GM23248 (cell line): ENCODE data around the gene CYBA. TPM values are rescaled to one million over a fixed set of nuclear protein-coding genes. Genes with fewer than 3 reads are reported as not detected.

ENCODE experiments used
- DNase-seq: peaks from one replicate; pipeline ENCODE4 v3.0.0-alpha.2; 2015
- H2AFZ ChIP-seq: fragments of 200-600 bp; sonication (generic); 2 replicates; pipeline ENCODE4 v1.6.1; 2016; ENCODE audit warnings: antibody characterized with exemption
- H3F3A ChIP-seq: fragments of 200-600 bp; sonication (generic); 2 replicates; pipeline ENCODE4 v1.6.1; 2016; ENCODE audit warnings: mild to moderate bottlenecking, antibody characterized with exemption, mixed run types; ENCODE audit not compliant: insufficient read depth
- H3K27ac ChIP-seq: fragments of 200-600 bp; sonication (generic); 2 replicates; pipeline ENCODE4 v1.5.1; 2016; ENCODE audit warnings: mild to moderate bottlenecking
- H3K27me3 ChIP-seq: fragments of 200-600 bp; sonication (generic); replicated peaks from 2 replicates; pipeline ENCODE4 v1.6.1; 2016; ENCODE audit warnings: mild to moderate bottlenecking; ENCODE audit not compliant: insufficient read depth
- H3K36me3 ChIP-seq: fragments of 200-600 bp; sonication (generic); 2 replicates; pipeline ENCODE4 v1.6.1; 2016; ENCODE audit warnings: low read depth, mild to moderate bottlenecking
- H3K4me1 ChIP-seq: fragments of 200-600 bp; sonication (generic); 2 replicates; pipeline ENCODE4 v1.6.1; 2016; ENCODE audit warnings: mild to moderate bottlenecking; ENCODE audit not compliant: insufficient read depth
- H3K4me2 ChIP-seq: fragments of 200-600 bp; sonication (generic); one replicate; pipeline ENCODE4 v1.6.1; 2016; ENCODE audit warnings: mild to moderate bottlenecking; ENCODE audit not compliant: unreplicated experiment
- H3K4me3 ChIP-seq: fragments of 200-600 bp; sonication (generic); 2 replicates; pipeline ENCODE4 v1.5.1; 2016; ENCODE audit warnings: mild to moderate bottlenecking
- H3K79me2 ChIP-seq: fragments of 200-600 bp; sonication (generic); 2 replicates; pipeline ENCODE4 v1.6.1; 2016; ENCODE audit warnings: mild to moderate bottlenecking; ENCODE audit not compliant: insufficient read depth
- H3K9ac ChIP-seq: fragments of 200-600 bp; sonication (generic); 2 replicates; pipeline ENCODE4 v1.6.1; 2016; ENCODE audit warnings: mild to moderate bottlenecking
- H3K9me2 ChIP-seq: fragments of 200-600 bp; sonication (generic); 2 replicates; pipeline ENCODE4 v1.6.1; 2016; ENCODE audit warnings: mixed run types, mild to moderate bottlenecking, moderate library complexity; ENCODE audit not compliant: insufficient read depth
- H3K9me3 ChIP-seq: fragments of 200-600 bp; sonication (generic); one replicate; pipeline ENCODE4 v1.6.1; 2017; ENCODE audit warnings: low read depth
- H4K20me1 ChIP-seq: fragments of 200-600 bp; sonication (generic); 2 replicates; pipeline ENCODE4 v1.6.0; 2016; ENCODE audit not compliant: insufficient read depth
- EZH2 ChIP-seq: fragments of 200-600 bp; sonication (generic); IDR thresholded peaks from 2 replicates; pipeline ENCODE4 v1.6.1; 2018; ENCODE audit warnings: antibody characterized with exemption, mild to moderate bottlenecking; ENCODE audit not compliant: insufficient read depth, poor library complexity, severe bottlenecking
- EZH2phosphoT487 ChIP-seq: fragments of 200-600 bp; sonication (generic); IDR thresholded peaks from 2 replicates; pipeline ENCODE4 v1.6.1; 2018; ENCODE audit warnings: antibody characterized with exemption, moderate library complexity, mild to moderate bottlenecking, low read depth; ENCODE audit not compliant: insufficient read depth
- WGBS, 2 experiments: methylation state at CpG; one replicate each; pipeline ENCODE4 v1.1.6; 2015 to 2017; ENCODE audit warnings: low lambda C conversion rate in 2 of 2, low coverage in 1 of 2; ENCODE audit errors: missing lambda C conversion rate in 2 of 2; 5-methylcytosine and 5-hydroxymethylcytosine counted together
- in situ Hi-C: fragments of 300-500 bp; cut with MboI; formaldehyde crosslinking; loops from 2 replicates; pipeline ENCODE4 v1.15.0; 2020
- polyA plus RNA-seq: library from polyadenylated mRNA; unstranded; fragments of >200 nt; fragmentation: Nextera tagmentation; extraction: Ambion mirVana; gene quantifications from 2 replicates; pipeline ENCODE4 v1.2.1, GENCODE V29; 2016
- total RNA-seq: library from RNA; depleted of rRNA; stranded (reverse); fragments of >200 nt; shearing (Covaris generic); gene quantifications from 2 replicates; pipeline ENCODE4 v1.2.3, GENCODE V29; 2014

CYBA gene
- total and polyA plus RNA-seq, 2 experiments from 2014 or later, result 270 to 332 TPM

DNA sequence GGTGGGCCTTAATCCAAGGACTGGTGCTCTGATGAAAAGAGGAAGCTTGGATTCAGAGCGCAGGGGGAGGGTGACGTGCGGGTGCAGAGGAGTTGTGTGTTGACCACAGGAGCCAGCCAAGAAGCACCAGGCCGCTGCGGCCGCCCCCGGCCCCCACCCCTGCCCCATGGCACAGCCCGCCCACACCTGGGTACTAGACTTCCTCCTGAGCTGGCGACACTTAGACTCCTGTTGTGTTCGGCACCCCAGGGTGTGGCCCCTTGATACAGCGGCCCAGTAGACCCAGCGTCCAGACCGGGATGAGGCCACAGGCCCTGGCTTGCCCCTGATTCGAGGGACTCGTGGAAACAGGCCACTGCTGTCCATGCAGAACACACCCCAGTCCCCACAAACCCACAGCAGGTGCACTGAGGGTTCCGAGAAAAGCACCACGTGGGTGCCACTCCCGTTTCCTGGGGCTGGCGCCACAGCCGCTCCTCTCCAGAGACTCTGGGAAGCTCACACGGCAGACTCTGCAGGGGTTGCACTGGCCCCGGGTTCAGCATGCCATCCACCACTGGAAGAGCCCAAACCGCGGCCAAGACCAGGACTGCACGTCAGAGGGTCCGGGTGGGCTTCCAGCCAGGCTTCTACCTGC is 41.2 kb upstream of the CYBA start:
- 79 to 82% methylated on average over 20 to 26 of the region's 26 CpGs for WGBS, 2 experiments
- Histone ChIP-seq H3K4me3 (no peak overlapping the region), H3K4me1 (no peaks in the 10 kb centered on the region), H2AFZ (no peak overlapping the region), H3K79me2 (no peaks in the 10 kb centered on the region), H3F3A (no peaks in the 10 kb centered on the region), H3K9me3 (no peaks in the 10 kb centered on the region), H3K9ac (no peak overlapping the region), H3K27ac (no peak overlapping the region), H3K36me3 (no peaks in the 10 kb centered on the region), H3K27me3 (peaks cover 10% of the 10 kb centered on the region), H4K20me1 (no peaks in the 10 kb centered on the region), H3K4me2 (no peak overlapping the region), H3K9me2 (no peaks in the 10 kb centered on the region)
- TF ChIP-seq EZH2, result no peak
- no peak for TF ChIP-seq EZH2phosphoT487
- in situ Hi-C loops, result no loop called here
- DNase-seq, result no peak

DNA sequence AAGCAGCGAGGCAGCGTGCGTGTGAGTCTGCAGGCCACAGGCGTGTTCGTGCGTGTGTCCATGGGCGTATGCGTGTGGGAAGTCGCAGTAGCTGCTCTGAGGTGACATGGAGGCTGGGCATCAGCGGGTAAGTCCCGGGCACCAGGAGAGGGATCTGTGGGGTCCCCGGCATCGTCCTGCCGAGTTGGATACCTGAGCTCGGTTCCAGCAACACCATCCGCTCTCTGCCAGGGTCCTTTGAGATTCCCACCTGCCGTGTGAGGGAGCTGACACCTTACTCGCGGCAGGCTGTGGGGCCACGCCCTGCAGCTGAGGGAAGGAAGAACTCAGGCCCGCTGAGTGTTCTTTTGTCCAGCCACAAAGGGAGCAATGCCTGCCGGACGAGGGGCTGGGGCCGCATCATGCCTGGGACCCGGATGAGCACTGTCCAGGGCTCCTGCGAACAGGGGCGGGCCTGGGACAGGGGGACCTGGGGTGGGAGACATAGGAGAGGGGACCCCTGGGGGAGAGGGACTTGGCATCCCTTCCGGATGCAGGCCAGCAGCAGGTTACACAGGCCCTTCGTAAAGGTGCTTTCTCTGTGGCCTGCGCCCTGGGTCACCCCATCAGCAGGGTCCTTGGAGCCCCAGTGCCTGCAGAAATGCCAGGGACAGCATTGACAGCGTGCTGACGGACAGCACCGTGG is 40.4 kb upstream of the CYBA start:
- H3K9ac ChIP-seq, result no peak overlapping the region
- no peaks in the 10 kb centered on the region for H3K9me3 ChIP-seq
- no peak overlapping the region for H3K4me2 ChIP-seq
- H3K4me1 ChIP-seq, result no peaks in the 10 kb centered on the region
- no peaks in the 10 kb centered on the region for H3K9me2 ChIP-seq
- in situ Hi-C loops, result no loop called here
- no peak for DNase-seq
- H3K4me3 ChIP-seq, result no peak overlapping the region
- H2AFZ ChIP-seq, result no peak overlapping the region
- TF ChIP-seq EZH2phosphoT487 (no peak), EZH2 (no peak)
- WGBS, 2 experiments, result 85 to 89% methylated on average over 33 of the region's 33 CpGs
- no peaks in the 10 kb centered on the region for H3K79me2 ChIP-seq
- H3K36me3 ChIP-seq, result no peaks in the 10 kb centered on the region
- no peak overlapping the region for H3K27ac ChIP-seq
- H4K20me1 ChIP-seq, result no peaks in the 10 kb centered on the region
- no peaks in the 10 kb centered on the region for H3F3A ChIP-seq
- peaks cover 10% of the 10 kb centered on the region for H3K27me3 ChIP-seq

- WGBS, 2 experiments, result 79 to 82% methylated on average over 20 to 21 of the region's 21 CpGs
- Histone ChIP-seq H3K79me2 (no peaks in the 10 kb centered on the region), H4K20me1 (no peaks in the 10 kb centered on the region), H3K4me2 (no peak overlapping the region), H2AFZ (no peak overlapping the region), H3K27me3 (peaks cover 15% of the 10 kb centered on the region), H3K36me3 (no peaks in the 10 kb centered on the region), H3K4me3 (no peak overlapping the region), H3F3A (no peaks in the 10 kb centered on the region), H3K9me3 (no peaks in the 10 kb centered on the region), H3K9me2 (no peaks in the 10 kb centered on the region), H3K27ac (no peak overlapping the region), H3K9ac (no peak overlapping the region), H3K4me1 (no peaks in the 10 kb centered on the region)
- DNase-seq, result no peak
- in situ Hi-C loops, result no loop called here
- TF ChIP-seq EZH2phosphoT487 (no peak), EZH2 (no peak)
Measured at GRCh38 chr16:88690341-88691128, 39.7 kb upstream of the CYBA start.

DNA sequence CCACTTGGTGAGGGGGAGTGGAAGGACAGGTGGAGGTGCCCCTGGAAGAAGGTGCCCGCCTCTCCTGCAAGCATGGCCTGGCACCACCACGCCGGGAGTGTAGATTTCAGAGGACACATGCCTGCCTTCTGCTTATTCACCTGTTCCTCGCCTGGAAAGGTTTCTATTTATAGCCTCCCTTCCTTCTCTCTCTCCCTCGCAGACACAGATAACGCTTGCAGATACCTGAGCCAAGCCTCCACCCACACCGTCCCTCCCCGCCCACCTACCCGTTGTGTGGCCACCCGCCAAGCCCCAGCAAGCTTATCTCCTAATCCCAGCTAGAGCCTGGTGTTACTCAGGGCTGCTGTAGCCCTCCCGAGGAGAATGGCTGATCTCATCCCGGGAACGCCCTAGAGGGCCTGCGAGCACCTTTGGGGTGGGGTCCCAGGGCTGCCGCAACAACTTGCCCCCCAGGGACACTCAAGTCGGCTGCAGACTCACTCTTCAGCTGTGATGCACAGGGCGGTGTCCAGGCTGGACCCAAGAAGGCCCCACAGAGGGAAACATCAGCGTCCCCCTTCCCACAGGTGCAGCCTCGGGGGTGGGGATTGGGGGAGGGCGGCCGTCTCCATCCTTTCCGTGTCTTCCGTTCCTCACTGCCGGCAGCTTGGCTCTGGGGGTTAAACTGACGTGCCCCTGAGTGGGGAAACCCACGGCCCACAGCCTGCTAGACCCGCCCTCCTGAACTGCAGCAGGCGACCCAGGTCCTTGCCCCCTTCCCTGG is 37.3 kb upstream of the CYBA start:
- H3K4me1 ChIP-seq, result no peaks in the 10 kb centered on the region
- H3K9ac ChIP-seq, result no peak overlapping the region
- no peaks in the 10 kb centered on the region for H4K20me1 ChIP-seq
- H3K36me3 ChIP-seq, result no peaks in the 10 kb centered on the region
- H3K4me2 ChIP-seq, result no peak overlapping the region
- in situ Hi-C loops, result no loop called here
- H2AFZ ChIP-seq, result no peak overlapping the region
- 27 to 34% methylated on average over 17 to 28 of the region's 28 CpGs for WGBS, 2 experiments
- H3K9me3 ChIP-seq, result no peaks in the 10 kb centered on the region
- H3K9me2 ChIP-seq, result no peaks in the 10 kb centered on the region
- no peak overlapping the region for H3K4me3 ChIP-seq
- no peaks in the 10 kb centered on the region for H3F3A ChIP-seq
- no peak overlapping the region for H3K27ac ChIP-seq
- peaks cover 18% of the 10 kb centered on the region for H3K27me3 ChIP-seq
- H3K79me2 ChIP-seq, result no peaks in the 10 kb centered on the region
- DNase-seq, result no peak
- TF ChIP-seq EZH2phosphoT487, result no peak
- TF ChIP-seq EZH2, result no peak
